ENCODE measurements around the gene FAM170B. TPM values are rescaled to one million over a fixed set of nuclear protein-coding genes. Genes with fewer than 3 reads are reported as not detected.
A peak's percentile ranks its signal among the peaks of the same experiment; 100 is the strongest.

The FAM170B gene
- total RNA-seq, 1 donor from 2014 or later, result not detected

- Histone ChIP-seq H3K4me3 (no peak overlapping the region), H3K36me3 (no peaks in the 10 kb centered on the region), H3K4me1 (peaks cover 72% of the 10 kb centered on the region), H3K27ac (no peak overlapping the region), H3K9me3 (no peaks in the 10 kb centered on the region), H3K27me3 (no peaks in the 10 kb centered on the region)
- TF ChIP-seq POLR2A (IDR thresholded peaks at IDR 0.05), result no peak
- TF ChIP-seq CTCF (IDR thresholded peaks at IDR 0.05), result no peak
- no peak for TF ChIP-seq POLR2AphosphoS5 (IDR thresholded peaks at IDR 0.05; ENCODE audit: insufficient read depth in 1 of 2, low read depth in 1 of 2)
- peak in 1 of 2 donors; percentile 74 for DNase-seq (ENCODE audit: extremely low spot score in 2 of 2)
- intact Hi-C loops (cut with DNase I), result no loop called here
Measured at GRCh38 chr10:49108656-49109055, 25.2 kb downstream of the FAM170B start.

- TF ChIP-seq POLR2AphosphoS5 (IDR thresholded peaks at IDR 0.05; ENCODE audit: insufficient read depth in 1 of 2, low read depth in 1 of 2), result no peak
- no peak for TF ChIP-seq POLR2A (IDR thresholded peaks at IDR 0.05)
- TF ChIP-seq CTCF (IDR thresholded peaks at IDR 0.05), result no peak
- Histone ChIP-seq H3K4me3 (no peak overlapping the region), H3K9me3 (no peaks in the 10 kb centered on the region), H3K36me3 (no peaks in the 10 kb centered on the region), H3K27me3 (no peaks in the 10 kb centered on the region), H3K27ac (no peak overlapping the region), H3K4me1 (peaks cover 65% of the 10 kb centered on the region)
- DNase-seq (ENCODE audit: extremely low spot score in 2 of 2), result peak in 1 of 2 donors; percentile 62
- intact Hi-C loops (cut with DNase I), result no loop called here
Measured at GRCh38 chr10:49107887-49108267, 25.9 kb downstream of the FAM170B start.

- Histone ChIP-seq H3K36me3 (no peaks in the 10 kb centered on the region), H3K4me3 (no peak overlapping the region), H3K27ac (no peak overlapping the region), H3K4me1 (peaks cover 59% of the 10 kb centered on the region), H3K9me3 (no peaks in the 10 kb centered on the region), H3K27me3 (no peaks in the 10 kb centered on the region)
- DNase-seq (ENCODE audit: extremely low spot score in 2 of 2), result peak in 1 of 2 donors; percentile 80
- TF ChIP-seq CTCF (IDR thresholded peaks at IDR 0.05), result no peak
- TF ChIP-seq POLR2A (IDR thresholded peaks at IDR 0.05), result no peak
- intact Hi-C loops (cut with DNase I), result no loop called here
Measured at GRCh38 chr10:49107111-49107886, 26.5 kb downstream of the FAM170B start.

- TF ChIP-seq POLR2A (IDR thresholded peaks at IDR 0.05), result no peak
- TF ChIP-seq POLR2AphosphoS5 (IDR thresholded peaks at IDR 0.05; ENCODE audit: insufficient read depth in 1 of 2, low read depth in 1 of 2), result no peak
- TF ChIP-seq CTCF (IDR thresholded peaks at IDR 0.05), result no peak
- Histone ChIP-seq H3K27me3 (no peaks in the 10 kb centered on the region), H3K4me3 (no peak overlapping the region), H3K9me3 (no peaks in the 10 kb centered on the region), H3K36me3 (no peaks in the 10 kb centered on the region), H3K4me1 (peaks cover 51% of the 10 kb centered on the region), H3K27ac (no peak overlapping the region)
- intact Hi-C loops (cut with DNase I), result no loop called here
- DNase-seq (ENCODE audit: extremely low spot score in 2 of 2), result peak in 1 of 2 donors; percentile 85
Measured at GRCh38 chr10:49106451-49106850, 27.4 kb downstream of the FAM170B start.

GRCh38 chr10:49105076-49105475 is 28.7 kb downstream of the FAM170B start:
- TF ChIP-seq CTCF (IDR thresholded peaks at IDR 0.05) (no peak), POLR2A (IDR thresholded peaks at IDR 0.05) (no peak), POLR2AphosphoS5 (IDR thresholded peaks at IDR 0.05; ENCODE audit: insufficient read depth in 1 of 2, low read depth in 1 of 2) (no peak)

More at GRCh38 chr10:49105076-49105475, 28.7 kb downstream of the FAM170B start:
- Histone ChIP-seq H3K27ac (no peak overlapping the region), H3K4me1 (peaks cover 37% of the 10 kb centered on the region), H3K9me3 (no peaks in the 10 kb centered on the region), H3K4me3 (no peak overlapping the region), H3K27me3 (no peaks in the 10 kb centered on the region), H3K36me3 (no peaks in the 10 kb centered on the region)
- DNase-seq (ENCODE audit: extremely low spot score in 2 of 2), result no peak
- intact Hi-C loops (cut with DNase I), result no loop called here

All from vagina (tissue), 2 donors.